Spleen (tissue), 7 donors: ENCODE data around the gene EIF4A2.

Experiments used
- POLR2AphosphoS5 ChIP-seq, 3 donors: sonication (generic); formaldehyde crosslinking; IDR thresholded peaks; one replicate each; pipeline ENCODE4 v1.5.1; 2017; ENCODE audit warnings: antibody characterized with exemption in 3 of 3
- TF ChIP-seq, protein P1 (sequence below), 11 experiments: fragments of 200-600 bp in 7 of 11; fragments of 450-650 bp in 4 of 11; sonication (generic) in 4 of 11; IDR thresholded peaks in 8 of 11; conservative IDR thresholded peaks in 3 of 11; 1 replicate in 7 of 11; 2 replicates in 4 of 11; pipeline versions ENCODE4 v1.4.0 to v1.8.0; 2016 to 2021; ENCODE audit warnings: antibody characterized with exemption in 11 of 11, inconsistent platforms in 4 of 11, mild to moderate bottlenecking in 1 of 11
- donor health status: DM: no; HTN: no; CAD: no; lungs with moderate emphysema.
- donor health status: DM: no; HTN: no; CAD: no.
- donor health status: DM: no; HTN: no; CAD: no.

GRCh38 chr3:186750316-186750715 is 33.1 kb upstream of the EIF4A2 start:
- TF ChIP-seq, protein P1, sequence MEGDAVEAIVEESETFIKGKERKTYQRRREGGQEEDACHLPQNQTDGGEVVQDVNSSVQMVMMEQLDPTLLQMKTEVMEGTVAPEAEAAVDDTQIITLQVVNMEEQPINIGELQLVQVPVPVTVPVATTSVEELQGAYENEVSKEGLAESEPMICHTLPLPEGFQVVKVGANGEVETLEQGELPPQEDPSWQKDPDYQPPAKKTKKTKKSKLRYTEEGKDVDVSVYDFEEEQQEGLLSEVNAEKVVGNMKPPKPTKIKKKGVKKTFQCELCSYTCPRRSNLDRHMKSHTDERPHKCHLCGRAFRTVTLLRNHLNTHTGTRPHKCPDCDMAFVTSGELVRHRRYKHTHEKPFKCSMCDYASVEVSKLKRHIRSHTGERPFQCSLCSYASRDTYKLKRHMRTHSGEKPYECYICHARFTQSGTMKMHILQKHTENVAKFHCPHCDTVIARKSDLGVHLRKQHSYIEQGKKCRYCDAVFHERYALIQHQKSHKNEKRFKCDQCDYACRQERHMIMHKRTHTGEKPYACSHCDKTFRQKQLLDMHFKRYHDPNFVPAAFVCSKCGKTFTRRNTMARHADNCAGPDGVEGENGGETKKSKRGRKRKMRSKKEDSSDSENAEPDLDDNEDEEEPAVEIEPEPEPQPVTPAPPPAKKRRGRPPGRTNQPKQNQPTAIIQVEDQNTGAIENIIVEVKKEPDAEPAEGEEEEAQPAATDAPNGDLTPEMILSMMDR (IDR thresholded peaks at IDR 0.05 in 8 of 11, conservative IDR thresholded peaks at IDR 0.05 in 3 of 11) = no peak
- no peak for TF ChIP-seq POLR2AphosphoS5 (IDR thresholded peaks at IDR 0.05)
